GM12892 (cell line): ENCODE measurements around the gene LYPD8.

Source experiments
- DNase-seq: peaks from one replicate; pipeline ENCODE4 v3.0.0; 2011; ENCODE audit not compliant: insufficient read length
- FAIRE-seq: peaks from 2 replicates; lab custom pipeline; 2011; peaks lifted over from hg19 to GRCh38; lab: Jason Lieb, UNC
- POLR2A ChIP-seq: IDR thresholded peaks from 2 replicates; pipeline ENCODE4 v1.6.1; 2011; ENCODE audit warnings: low read depth, low read length, control low read depth
- POLR2AphosphoS5 ChIP-seq: IDR thresholded peaks from 2 replicates; pipeline ENCODE4 v1.6.1; 2011; ENCODE audit warnings: low read depth, low read length, control low read depth
- TAF1 ChIP-seq: IDR thresholded peaks from 2 replicates; pipeline ENCODE4 v1.6.1; 2011; ENCODE audit warnings: low read depth, mild to moderate bottlenecking, control low read depth, low read length, borderline replicate concordance

The LYPD8 gene

DNA sequence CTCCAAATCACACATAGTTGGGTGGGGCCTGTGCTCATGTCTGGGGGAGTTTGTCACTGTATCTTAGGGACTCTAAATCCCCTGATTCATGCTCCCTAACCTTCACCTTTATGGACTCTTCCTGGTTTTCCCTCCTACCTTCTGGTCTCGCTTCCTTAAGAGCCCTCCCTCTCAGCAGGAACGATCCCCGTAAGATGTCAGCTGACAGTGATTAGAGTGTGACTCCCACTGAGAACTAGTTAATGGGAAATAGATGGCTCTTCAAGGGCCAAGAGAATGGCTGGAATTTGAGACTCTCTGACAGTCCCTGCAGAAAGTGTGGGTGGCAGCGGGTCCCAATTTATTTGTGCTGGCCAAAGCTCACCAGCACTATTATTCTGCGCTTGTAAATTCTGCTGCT is 22.0 kb downstream of the LYPD8 start:
- TF ChIP-seq POLR2AphosphoS5 (no peak), TAF1 (no peak), POLR2A (no peak)
- FAIRE-seq (no peak), DNase-seq (no peak)

DNA sequence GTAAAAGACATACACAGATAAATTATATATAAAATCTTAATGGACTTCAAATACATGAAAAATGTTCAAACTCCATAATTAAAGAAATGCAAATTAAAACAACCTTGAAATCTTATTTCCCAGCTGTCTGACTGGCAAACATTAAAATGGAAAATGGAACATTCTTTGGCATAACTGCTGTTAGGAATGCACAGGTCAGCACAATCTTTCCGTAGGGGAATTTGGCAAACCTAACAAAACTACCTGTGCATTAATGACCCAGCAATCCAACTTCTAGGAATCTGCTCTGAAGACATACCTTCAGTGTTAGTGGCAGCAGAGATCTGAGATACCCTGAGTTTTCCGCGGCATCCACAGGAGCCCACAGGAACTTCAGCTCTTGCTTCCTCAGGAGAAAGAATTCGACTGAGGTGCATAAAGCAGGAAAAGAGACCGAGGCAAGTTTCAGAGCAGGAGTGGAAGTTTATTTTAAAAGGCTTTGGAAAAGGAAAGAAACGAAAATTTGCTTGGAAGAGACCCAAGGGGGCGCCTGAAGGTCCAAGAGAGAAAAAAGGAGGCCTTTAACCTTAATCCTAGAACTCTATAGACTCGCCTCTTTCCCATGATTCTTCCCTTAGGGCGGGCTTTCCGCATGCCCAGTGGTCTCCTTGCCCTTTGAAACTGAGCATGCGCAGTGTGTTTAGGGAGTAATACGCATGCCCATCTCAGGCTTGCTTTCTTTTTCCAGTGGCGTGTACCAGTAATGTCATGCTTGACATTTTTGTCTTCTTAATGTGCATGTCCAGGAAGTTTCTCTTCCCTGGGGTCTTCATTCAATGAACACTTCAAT is 24.8 kb downstream of the LYPD8 start:
- no peak for FAIRE-seq
- TF ChIP-seq POLR2A, result no peak
- TF ChIP-seq POLR2AphosphoS5, result no peak
- TF ChIP-seq TAF1, result no peak
- DNase-seq, result no peak

DNA sequence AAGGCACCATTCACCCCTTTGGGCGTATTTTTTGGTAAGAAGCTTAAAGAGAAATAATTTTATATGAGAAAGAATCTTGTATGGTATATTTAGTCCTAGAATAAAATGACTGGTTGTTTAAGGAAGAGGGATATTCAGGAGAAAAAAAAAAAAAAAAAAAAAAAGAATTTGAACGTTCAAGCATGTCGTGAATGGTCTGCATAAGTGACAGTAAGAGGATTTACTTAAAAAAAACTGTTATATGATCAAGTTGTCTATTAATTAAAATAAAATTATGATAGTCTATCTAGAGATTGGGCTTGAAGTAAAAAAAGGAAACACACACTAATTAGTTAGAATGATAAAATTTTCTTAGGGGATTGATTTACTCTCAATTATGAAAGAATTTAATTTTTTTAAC is 41.3 kb downstream of the LYPD8 start:
- FAIRE-seq, result no peak
- no peak for DNase-seq
- TF ChIP-seq TAF1, result no peak

DNA sequence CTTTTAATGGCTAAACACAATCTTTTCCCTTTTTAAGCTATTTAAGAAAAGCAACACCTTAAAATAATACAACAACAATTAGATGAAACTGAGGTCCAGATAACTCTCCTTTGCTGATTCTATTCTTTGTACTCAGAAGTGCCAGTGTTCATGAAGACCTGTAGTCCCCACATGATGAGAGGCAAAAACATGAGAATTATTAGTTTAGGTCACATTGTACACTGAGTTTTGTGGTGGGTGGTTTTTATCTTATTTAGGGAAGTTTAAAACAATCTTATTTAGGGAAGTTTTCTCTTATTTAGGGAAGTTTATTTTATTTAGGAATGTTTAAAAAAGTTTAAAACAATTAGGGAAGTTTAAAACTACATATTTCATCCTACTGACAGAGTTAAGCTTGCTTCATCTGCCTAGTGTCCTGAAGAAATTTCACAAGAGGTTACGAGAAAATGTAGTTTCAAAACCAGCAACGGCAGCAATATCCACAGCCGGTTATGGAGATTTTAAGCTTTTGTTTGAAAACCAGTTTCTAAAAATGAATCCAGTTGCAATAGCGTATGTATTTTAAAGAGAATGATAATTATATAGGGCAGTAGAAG is 45.2 kb downstream of the LYPD8 start:
- DNase-seq (no peak), FAIRE-seq (no peak)
- TF ChIP-seq TAF1, result no peak
- TF ChIP-seq POLR2AphosphoS5, result no peak
- TF ChIP-seq POLR2A, result no peak

DNA sequence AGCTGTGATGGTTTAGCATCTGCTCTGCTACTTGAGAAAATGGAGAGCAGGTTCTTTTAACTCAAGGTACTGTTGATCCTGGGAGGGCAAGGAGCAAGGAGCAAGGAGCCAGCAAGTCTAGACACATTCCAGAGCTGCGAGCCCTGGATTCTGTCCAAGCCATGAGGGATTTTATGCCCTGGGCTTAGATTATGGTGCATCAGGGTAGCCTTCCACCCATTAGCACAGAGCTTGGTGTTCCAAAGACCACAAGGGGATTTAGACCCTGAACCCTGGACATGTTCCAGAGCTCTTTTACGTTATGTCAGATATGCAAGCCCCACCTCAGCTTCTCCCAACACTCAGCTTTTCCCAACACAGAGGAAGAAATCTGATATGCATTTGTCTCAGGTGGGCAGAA is 51.0 kb downstream of the LYPD8 start:
- DNase-seq (no peak), FAIRE-seq (no peak)
- TF ChIP-seq POLR2AphosphoS5, result no peak
- TF ChIP-seq POLR2A, result no peak
- TF ChIP-seq TAF1, result no peak

DNA sequence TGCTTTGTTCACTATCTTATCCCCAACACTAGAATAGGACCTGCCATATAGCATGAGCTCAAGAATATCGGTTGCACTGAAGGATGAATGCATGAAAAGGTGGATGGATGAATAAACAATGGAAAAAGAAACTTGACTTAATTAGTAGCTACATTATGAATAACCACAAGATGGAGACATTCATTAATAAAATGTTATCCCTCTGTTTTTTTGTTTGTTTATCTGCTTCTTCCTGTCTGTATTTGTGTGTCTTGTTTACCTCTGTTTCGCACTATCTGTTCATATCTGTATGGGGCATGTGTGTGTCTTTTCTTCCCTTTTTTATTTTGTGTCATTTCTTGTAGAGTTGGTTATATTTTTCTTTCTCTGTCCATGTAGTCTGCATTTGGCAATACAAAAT is 51.9 kb downstream of the LYPD8 start:
- TF ChIP-seq TAF1 (no peak), POLR2AphosphoS5 (no peak), POLR2A (no peak)
- no peak for FAIRE-seq
- DNase-seq, result no peak

DNA sequence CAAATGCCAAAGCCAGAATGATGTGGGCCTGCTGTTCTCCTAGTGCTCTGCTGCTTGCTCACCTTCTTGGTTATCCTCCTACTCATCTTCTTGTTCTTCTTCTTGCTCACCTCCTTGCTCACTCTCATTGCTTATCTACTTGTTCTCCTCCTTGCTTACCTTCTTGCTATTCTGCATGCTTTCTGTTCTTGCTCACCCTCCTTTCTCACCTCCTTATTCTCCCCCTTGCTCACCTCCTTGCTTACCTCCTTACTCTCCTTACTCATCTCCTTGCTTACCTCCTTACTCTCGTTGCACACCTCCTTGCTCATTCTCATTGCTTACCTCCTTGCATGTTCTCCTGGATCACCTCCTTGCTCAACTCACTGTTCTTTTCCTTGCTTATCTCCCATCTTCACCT is 52.8 kb downstream of the LYPD8 start, which contains the start of gene OR14I1:
Gene OR14I1, minus strand, starts transcription at position 53 of the 400 bp plus-strand sequence.
- no peak for FAIRE-seq
- TF ChIP-seq POLR2AphosphoS5, result no peak
- no peak for TF ChIP-seq POLR2A
- no peak for TF ChIP-seq TAF1
- DNase-seq, result no peak

DNA sequence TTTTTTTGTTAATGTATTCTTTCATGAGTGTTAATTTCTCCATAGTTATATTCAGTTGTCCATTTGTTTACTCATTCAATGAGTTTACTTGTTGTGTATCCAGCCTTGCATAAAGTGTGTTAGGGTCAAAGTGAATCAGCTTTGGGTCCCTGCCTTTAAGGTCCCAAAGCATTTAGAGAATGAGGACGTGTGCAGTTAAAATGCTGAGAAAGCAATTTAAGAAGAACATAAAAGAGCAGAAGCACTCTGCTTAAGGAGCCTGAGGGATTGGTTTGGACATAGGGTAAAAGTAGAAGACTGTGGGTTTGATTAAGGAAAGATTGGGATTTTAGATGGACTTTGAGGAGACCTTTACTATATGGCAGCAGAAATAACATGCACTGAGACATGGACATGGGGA is 56.5 kb downstream of the LYPD8 start:
- FAIRE-seq, result no peak
- no peak for DNase-seq
- no peak for TF ChIP-seq POLR2A
- no peak for TF ChIP-seq TAF1
- TF ChIP-seq POLR2AphosphoS5, result no peak

DNA sequence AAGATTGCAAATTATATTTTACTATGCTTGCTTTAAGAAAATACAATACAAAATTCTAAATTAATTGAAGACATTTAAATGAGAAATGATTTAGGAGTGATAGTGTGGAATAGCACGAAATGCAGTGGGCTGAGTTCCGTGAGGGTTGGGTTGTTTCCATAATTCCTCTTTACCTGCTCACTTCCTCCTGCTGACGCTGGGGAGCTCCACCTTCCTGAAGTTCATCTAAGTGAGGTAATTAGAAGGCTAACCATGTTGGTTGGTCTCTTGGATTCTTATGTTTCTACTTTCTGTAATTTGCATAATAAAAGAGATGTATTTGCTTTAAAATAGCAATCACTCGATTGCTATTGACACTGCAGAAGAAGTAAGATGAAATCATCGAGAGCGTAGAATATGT is 57.7 kb downstream of the LYPD8 start:
- DNase-seq, result no peak
- no peak for FAIRE-seq
- no peak for TF ChIP-seq POLR2A
- no peak for TF ChIP-seq POLR2AphosphoS5
- TF ChIP-seq TAF1, result no peak

DNA sequence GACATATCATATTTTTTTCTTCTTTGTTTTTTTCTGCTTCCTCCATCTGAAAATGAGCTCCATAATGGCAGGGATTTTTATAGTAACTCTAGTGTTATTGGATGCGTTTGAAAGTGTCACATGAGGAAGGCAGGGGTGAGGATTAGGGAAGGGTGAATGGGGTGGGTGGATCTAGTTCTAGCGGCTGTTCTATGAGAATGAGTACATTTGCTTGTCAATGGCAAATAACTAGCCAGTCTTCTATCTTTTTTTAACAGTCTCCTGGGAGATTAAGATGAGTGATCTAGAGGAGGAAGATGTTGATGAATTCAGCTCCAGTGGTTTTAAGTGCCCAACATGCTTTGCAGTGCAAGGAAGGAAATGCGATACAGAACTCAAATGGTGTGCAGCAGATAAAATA is 58.8 kb downstream of the LYPD8 start:
- DNase-seq (no peak), FAIRE-seq (no peak)
- TF ChIP-seq TAF1 (no peak), POLR2A (no peak)

DNA sequence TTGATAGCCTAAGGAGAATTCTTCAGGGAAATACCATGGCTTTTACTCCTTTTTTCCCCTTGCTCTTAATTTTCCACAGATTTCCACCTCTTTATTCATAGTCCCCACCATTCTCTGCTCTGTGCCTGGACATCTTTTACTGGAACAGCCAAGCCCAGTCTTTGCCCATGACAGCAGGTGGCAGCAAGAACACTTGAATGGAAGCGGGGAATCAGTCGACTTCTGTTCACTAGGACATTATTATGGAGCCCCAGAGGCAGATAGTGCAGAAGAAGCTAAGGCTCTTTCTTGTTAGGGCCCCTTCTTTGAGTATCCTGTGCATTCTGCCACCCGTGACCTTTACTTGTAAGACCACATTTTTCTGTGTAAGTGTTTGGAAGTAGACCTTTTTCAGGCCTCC is 59.3 kb downstream of the LYPD8 start:
- FAIRE-seq, result peak; percentile 36
- TF ChIP-seq POLR2A, result no peak
- TF ChIP-seq POLR2AphosphoS5, result no peak
- TF ChIP-seq TAF1, result no peak
- no peak for DNase-seq
